ENCODE data around the gene F2RL1. TPM values are rescaled to one million over a fixed set of nuclear protein-coding genes. Genes with fewer than 3 reads are reported as not detected.

Gene F2RL1
- polyA plus RNA-seq, 1 donor from 2014 or later, result 0.12 TPM

- Histone ChIP-seq H3K79me2 (replicated peaks; ENCODE audit: insufficient read depth, low read length) (no peaks in the 10 kb centered on the region), H3K9me3 (ENCODE audit: low read length) (no peaks in the 10 kb centered on the region), H3K27ac (ENCODE audit: low read length) (no peak overlapping the region), H3K9me2 (ENCODE audit: insufficient read depth, low read length) (no peaks in the 10 kb centered on the region), H3K4me2 (ENCODE audit: low read length) (no peak overlapping the region), H3K36me3 (ENCODE audit: insufficient read depth, low read length) (no peaks in the 10 kb centered on the region), H3K4me3 (ENCODE audit: low read length) (no peak overlapping the region), H4K20me1 (ENCODE audit: insufficient read depth) (no peaks in the 10 kb centered on the region), H3K27me3 (ENCODE audit: insufficient read depth, low read depth, low read length) (no peaks in the 10 kb centered on the region), H3K9ac (ENCODE audit: low read length) (no peak overlapping the region), H3F3A (ENCODE audit: insufficient read depth, low read length, poor library complexity, severe bottlenecking) (no peaks in the 10 kb centered on the region), H2AFZ (ENCODE audit: low read depth, low read length) (no peak overlapping the region)
- TF ChIP-seq EP300 (conservative IDR thresholded peaks at IDR 0.05; ENCODE audit: poor library complexity, severe bottlenecking) (no peak), RAD21 (conservative IDR thresholded peaks at IDR 0.05) (peak; percentile 94), EZH2 (IDR thresholded peaks at IDR 0.05; ENCODE audit: borderline replicate concordance, insufficient read depth, low read length, poor library complexity, severe bottlenecking) (no peak), CTCF (IDR thresholded peaks at IDR 0.05; ENCODE audit: poor library complexity, severe bottlenecking) (peak; percentile 95), SMC3 (conservative IDR thresholded peaks at IDR 0.05; ENCODE audit: poor library complexity) (peak; percentile 88)
Observed at GRCh38 chr5:76867827-76868693, 49.2 kb downstream of the F2RL1 start.

GRCh38 chr5:76870046-76870445 lies 51.2 kb downstream of the F2RL1 start:
- Histone ChIP-seq H3K9me3 (ENCODE audit: low read length) (no peaks in the 10 kb centered on the region), H4K20me1 (ENCODE audit: insufficient read depth) (no peaks in the 10 kb centered on the region), H3K79me2 (replicated peaks; ENCODE audit: insufficient read depth, low read length) (no peaks in the 10 kb centered on the region), H3K27ac (ENCODE audit: low read length) (no peak overlapping the region), H3K9ac (ENCODE audit: low read length) (no peak overlapping the region), H3K9me2 (ENCODE audit: insufficient read depth, low read length) (no peaks in the 10 kb centered on the region), H3K27me3 (ENCODE audit: insufficient read depth, low read depth, low read length) (no peaks in the 10 kb centered on the region), H3K4me2 (ENCODE audit: low read length) (no peak overlapping the region), H2AFZ (ENCODE audit: low read depth, low read length) (no peak overlapping the region), H3K4me3 (ENCODE audit: low read length) (no peak overlapping the region), H3K36me3 (ENCODE audit: insufficient read depth, low read length) (no peaks in the 10 kb centered on the region), H3F3A (ENCODE audit: insufficient read depth, low read length, poor library complexity, severe bottlenecking) (no peaks in the 10 kb centered on the region)
- TF ChIP-seq TAF1 (IDR thresholded peaks at IDR 0.05; ENCODE audit: low read depth), result no peak
- no peak for TF ChIP-seq RAD21 (conservative IDR thresholded peaks at IDR 0.05)
- TF ChIP-seq REST (IDR thresholded peaks at IDR 0.05; ENCODE audit: borderline replicate concordance), result no peak
- no peak for TF ChIP-seq EZH2 (IDR thresholded peaks at IDR 0.05; ENCODE audit: borderline replicate concordance, insufficient read depth, low read length, poor library complexity, severe bottlenecking)
- TF ChIP-seq SMC3 (conservative IDR thresholded peaks at IDR 0.05; ENCODE audit: poor library complexity), result no peak
- TF ChIP-seq CTCF (IDR thresholded peaks at IDR 0.05; ENCODE audit: poor library complexity, severe bottlenecking), result no peak
- TF ChIP-seq EP300 (conservative IDR thresholded peaks at IDR 0.05; ENCODE audit: poor library complexity, severe bottlenecking), result no peak
- no peak for TF ChIP-seq MXI1 (conservative IDR thresholded peaks at IDR 0.05; ENCODE audit: poor library complexity, severe bottlenecking)
- TF ChIP-seq POLR2AphosphoS5 (IDR thresholded peaks at IDR 0.05), result no peak

Measured in neural cell (in vitro differentiated cells).